ENCODE results near the gene DNAJC19. TPM values are rescaled to one million over a fixed set of nuclear protein-coding genes. Genes with fewer than 3 reads are reported as not detected.

The DNAJC19 gene
- total and polyA plus RNA-seq, 4 donors: 26.4 to 51.7 (median 36.7) TPM

- H3K9me3 ChIP-seq (ENCODE audit: control insufficient read depth in 4 of 4, insufficient read depth in 3 of 4, low read length in 3 of 4): no peaks in the 10 kb centered on the region
- peaks cover 7 to 43% (median 20%) of the 10 kb centered on the region in 4 donors for H3K36me3 ChIP-seq (ENCODE audit: control insufficient read depth in 4 of 4, insufficient read depth in 4 of 4, low read length in 4 of 4)
- H3K4me3 ChIP-seq: no peak overlapping the region
- no peak overlapping the region for H3K27ac ChIP-seq (ENCODE audit: low read depth in 1 of 2, low read length in 1 of 2)
- H3K4me1 ChIP-seq (ENCODE audit: control insufficient read depth in 5 of 5, insufficient read depth in 5 of 5, low read length in 5 of 5): peaks cover 0 to 4% (median 0%) of the 10 kb centered on the region in 5 donors
- no peaks in the 10 kb centered on the region for H3K27me3 ChIP-seq (ENCODE audit: control insufficient read depth in 3 of 3, insufficient read depth in 3 of 3, low read length in 2 of 3)
- no peak for TF ChIP-seq CTCF (IDR thresholded peaks at IDR 0.05; ENCODE audit: control extremely low read depth, extremely low read depth)
- ATAC-seq (ENCODE audit: insufficient read depth, low FRiP score) (no peak), DNase-seq (no peak)
- 95 to 100% methylated on average over 1 of the region's 1 CpG for WGBS, 2 donors
- H3K9ac ChIP-seq (ENCODE audit: insufficient read depth in 1 of 2, low read length in 2 of 2): no peak overlapping the region
Observed at GRCh38 chr3:180961552-180961951, 28.0 kb downstream of the DNAJC19 start.

- TF ChIP-seq CTCF (IDR thresholded peaks at IDR 0.05; ENCODE audit: control extremely low read depth, extremely low read depth): no peak
- no peak overlapping the region for H3K4me3 ChIP-seq
- no peak for DNase-seq
- H3K9ac ChIP-seq (ENCODE audit: insufficient read depth in 1 of 2, low read length in 2 of 2): no peak overlapping the region
- ATAC-seq (ENCODE audit: insufficient read depth, low FRiP score): no peak
- peaks cover 0 to 4% (median 0%) of the 10 kb centered on the region in 5 donors for H3K4me1 ChIP-seq (ENCODE audit: control insufficient read depth in 5 of 5, insufficient read depth in 5 of 5, low read length in 5 of 5)
- H3K9me3 ChIP-seq (ENCODE audit: control insufficient read depth in 4 of 4, insufficient read depth in 3 of 4, low read length in 3 of 4): no peaks in the 10 kb centered on the region
- no peaks in the 10 kb centered on the region for H3K27me3 ChIP-seq (ENCODE audit: control insufficient read depth in 3 of 3, insufficient read depth in 3 of 3, low read length in 2 of 3)
- no peak overlapping the region for H3K27ac ChIP-seq (ENCODE audit: low read depth in 1 of 2, low read length in 1 of 2)
- H3K36me3 ChIP-seq (ENCODE audit: control insufficient read depth in 4 of 4, insufficient read depth in 4 of 4, low read length in 4 of 4): peaks cover 9 to 46% (median 21%) of the 10 kb centered on the region in 4 donors
- WGBS, 2 donors: 93 to 100% methylated on average over 3 of the region's 3 CpGs
Observed at GRCh38 chr3:180961087-180961486, 28.4 kb downstream of the DNAJC19 start.

GRCh38 chr3:180959691-180960090, 29.8 kb downstream of the DNAJC19 start:
- ATAC-seq (ENCODE audit: insufficient read depth, low FRiP score) (no peak), DNase-seq (no peak)
- 94 to 97% methylated on average over 1 of the region's 1 CpG for WGBS, 2 donors
- Histone ChIP-seq H3K4me3 (no peak overlapping the region), H3K27me3 (ENCODE audit: control insufficient read depth in 3 of 3, insufficient read depth in 3 of 3, low read length in 2 of 3) (no peaks in the 10 kb centered on the region), H3K27ac (ENCODE audit: low read depth in 1 of 2, low read length in 1 of 2) (no peak overlapping the region), H3K36me3 (ENCODE audit: control insufficient read depth in 4 of 4, insufficient read depth in 4 of 4, low read length in 4 of 4) (peaks cover 9 to 50% (median 24%) of the 10 kb centered on the region in 4 donors), H3K4me1 (ENCODE audit: control insufficient read depth in 5 of 5, insufficient read depth in 5 of 5, low read length in 5 of 5) (peaks cover 0 to 4% (median 0%) of the 10 kb centered on the region in 5 donors), H3K9ac (ENCODE audit: insufficient read depth in 1 of 2, low read length in 2 of 2) (no peak overlapping the region), H3K9me3 (ENCODE audit: control insufficient read depth in 4 of 4, insufficient read depth in 3 of 4, low read length in 3 of 4) (no peaks in the 10 kb centered on the region)
- no peak for TF ChIP-seq CTCF (IDR thresholded peaks at IDR 0.05; ENCODE audit: control extremely low read depth, extremely low read depth)

GRCh38 chr3:180947761-180948390, 41.7 kb downstream of the DNAJC19 start:
- H3K36me3 ChIP-seq (ENCODE audit: control insufficient read depth in 4 of 4, insufficient read depth in 4 of 4, low read length in 4 of 4): peaks cover 14 to 42% (median 28%) of the 10 kb centered on the region in 4 donors
- 81 to 88% methylated on average over 4 of the region's 4 CpGs for WGBS, 2 donors
- no peaks in the 10 kb centered on the region for H3K27me3 ChIP-seq (ENCODE audit: control insufficient read depth in 3 of 3, insufficient read depth in 3 of 3, low read length in 2 of 3)

More at GRCh38 chr3:180947761-180948390, 41.7 kb downstream of the DNAJC19 start:
- H3K4me3 ChIP-seq: no peak overlapping the region
- no peak for DNase-seq
- no peak for ATAC-seq (ENCODE audit: insufficient read depth, low FRiP score)
- H3K27ac ChIP-seq (ENCODE audit: low read depth in 1 of 2, low read length in 1 of 2): no peak overlapping the region
- H3K4me1 ChIP-seq (ENCODE audit: control insufficient read depth in 5 of 5, insufficient read depth in 5 of 5, low read length in 5 of 5): no peaks in the 10 kb centered on the region
- TF ChIP-seq CTCF (IDR thresholded peaks at IDR 0.05; ENCODE audit: control extremely low read depth, extremely low read depth): no peak
- no peak overlapping the region for H3K9ac ChIP-seq (ENCODE audit: insufficient read depth in 1 of 2, low read length in 2 of 2)
- H3K9me3 ChIP-seq (ENCODE audit: control insufficient read depth in 4 of 4, insufficient read depth in 3 of 4, low read length in 3 of 4): no peaks in the 10 kb centered on the region

Measured in lung (tissue), 12 donors.